H9 (cell line): Measurements from ENCODE around the gene ARID2. TPM values are rescaled to one million over a fixed set of nuclear protein-coding genes. Genes with fewer than 3 reads are reported as not detected.

ENCODE experiments used
- DNase-seq: peaks from one replicate; pipeline ENCODE4 v3.0.0-alpha.2; 2017
- H2AFZ ChIP-seq: one replicate; pipeline ENCODE4 v1.6.1; 2013; ENCODE audit warnings: mild to moderate bottlenecking, low read length, control low read depth, moderate library complexity
- H2AK5ac ChIP-seq: 2 replicates; pipeline ENCODE4 v1.6.1; 2013; ENCODE audit warnings: low read length, control low read depth, mixed read lengths; ENCODE audit not compliant: insufficient read length
- H2BK120ac ChIP-seq: one replicate; pipeline ENCODE4 v1.6.1; 2013; ENCODE audit warnings: low read depth, mild to moderate bottlenecking, low read length, control low read depth, inconsistent platforms; ENCODE audit not compliant: poor library complexity, severe bottlenecking
- H2BK12ac ChIP-seq: 2 replicates; pipeline ENCODE4 v1.6.1; 2013; ENCODE audit warnings: low read length, control low read depth, mixed read lengths, low read depth; ENCODE audit not compliant: insufficient read length
- H2BK15ac ChIP-seq: 2 replicates; pipeline ENCODE4 v1.6.1; 2013; ENCODE audit warnings: low read depth, low read length, control low read depth
- H2BK20ac ChIP-seq: one replicate; pipeline ENCODE4 v1.6.1; 2013; ENCODE audit warnings: low read depth, mild to moderate bottlenecking, low read length, control low read depth, inconsistent platforms; ENCODE audit not compliant: poor library complexity, severe bottlenecking
- H2BK5ac ChIP-seq: 2 replicates; pipeline ENCODE4 v1.6.1; 2013; ENCODE audit warnings: low read length, control low read depth, mixed read lengths; ENCODE audit not compliant: insufficient read length
- H3K14ac ChIP-seq: 2 replicates; pipeline ENCODE4 v1.6.1; 2013; ENCODE audit warnings: low read length, control low read depth; ENCODE audit not compliant: insufficient read depth
- H3K18ac ChIP-seq: 2 replicates; pipeline ENCODE4 v1.6.1; 2013; ENCODE audit warnings: low read depth, mild to moderate bottlenecking, mixed read lengths, low read length, control low read depth; ENCODE audit not compliant: insufficient read length
- H3K23ac ChIP-seq: 2 replicates; pipeline ENCODE4 v1.6.1; 2013; ENCODE audit warnings: low read length, control low read depth, mixed read lengths, low read depth; ENCODE audit not compliant: insufficient read length
- H3K23me2 ChIP-seq: 2 replicates; pipeline ENCODE4 v1.6.1; 2013; ENCODE audit warnings: low read depth, mild to moderate bottlenecking, mixed read lengths, low read length, control low read depth; ENCODE audit not compliant: insufficient read length, poor library complexity, severe bottlenecking
- H3K27ac ChIP-seq: 2 replicates; pipeline ENCODE4 v1.5.1; 2013; ENCODE audit warnings: low read length, control low read depth, mixed read lengths, low read depth; ENCODE audit not compliant: insufficient read length
- H3K27me3 ChIP-seq: 2 replicates; pipeline ENCODE4 v1.6.1; 2013; ENCODE audit warnings: low read length, control low read depth, inconsistent platforms; ENCODE audit not compliant: insufficient read depth
- H3K4ac ChIP-seq: 2 replicates; pipeline ENCODE4 v1.6.1; 2013; ENCODE audit warnings: low read depth, mild to moderate bottlenecking, control low read depth, inconsistent platforms, low read length, moderate library complexity
- H3K4me1 ChIP-seq: 2 replicates; pipeline ENCODE4 v1.6.1; 2013; ENCODE audit warnings: low read length, control low read depth, inconsistent platforms; ENCODE audit not compliant: insufficient read depth
- H3K4me2 ChIP-seq: 2 replicates; pipeline ENCODE4 v1.6.1; 2013; ENCODE audit warnings: low read length, control low read depth, mixed read lengths; ENCODE audit not compliant: insufficient read length, insufficient read depth
- H3K56ac ChIP-seq: 2 replicates; pipeline ENCODE4 v1.6.1; 2013; ENCODE audit warnings: low read depth, mild to moderate bottlenecking, mixed read lengths, low read length, control low read depth; ENCODE audit not compliant: insufficient read length
- H3K79me1 ChIP-seq: 2 replicates; pipeline ENCODE4 v1.6.1; 2013; ENCODE audit warnings: low read depth, mild to moderate bottlenecking, moderate library complexity, low read length, control low read depth, inconsistent platforms; ENCODE audit not compliant: insufficient read depth, poor library complexity, severe bottlenecking
- H3K79me2 ChIP-seq: 2 replicates; pipeline ENCODE4 v1.6.1; 2013; ENCODE audit warnings: low read length, control low read depth, inconsistent platforms; ENCODE audit not compliant: insufficient read depth
- H3K9ac ChIP-seq: 2 replicates; pipeline ENCODE4 v1.6.1; 2013; ENCODE audit warnings: low read length, control low read depth, mixed read lengths; ENCODE audit not compliant: insufficient read length; ENCODE audit errors: extremely low read depth
- H3K9me3 ChIP-seq: one replicate; pipeline ENCODE4 v1.6.1; 2013; ENCODE audit warnings: low read depth, low read length, inconsistent platforms; ENCODE audit not compliant: control insufficient read depth
- H3T11ph ChIP-seq: one replicate; pipeline ENCODE4 v1.6.1; 2013; ENCODE audit warnings: mild to moderate bottlenecking, low read length, control low read depth, inconsistent platforms
- H4K20me1 ChIP-seq: one replicate; pipeline ENCODE4 v1.6.1; 2013; ENCODE audit not compliant: control insufficient read depth, insufficient read length, insufficient read depth
- H4K5ac ChIP-seq: 2 replicates; pipeline ENCODE4 v1.6.1; 2013; ENCODE audit warnings: low read depth, mild to moderate bottlenecking, mixed read lengths, low read length, control low read depth; ENCODE audit not compliant: insufficient read length
- H4K8ac ChIP-seq: replicated peaks from 2 replicates; pipeline ENCODE4 v1.6.1; 2013; ENCODE audit warnings: low read length, control low read depth, mixed read lengths, low read depth; ENCODE audit not compliant: insufficient read length
- H4K91ac ChIP-seq: 2 replicates; pipeline ENCODE4 v1.6.1; 2013; ENCODE audit warnings: low read depth, mild to moderate bottlenecking, moderate library complexity, mixed read lengths, low read length, control low read depth; ENCODE audit not compliant: insufficient read length
- H3K27ac Mint-ChIP-seq, 3 experiments: 2 replicates in 2 of 3; 3 replicates in 1 of 3; pipeline ENCODE4 v1.8.0; 2020 to 2021; ENCODE audit warnings: mixed read lengths in 3 of 3, mild to moderate bottlenecking in 1 of 3, moderate library complexity in 1 of 3
- H3K27me3 Mint-ChIP-seq: 2 replicates; pipeline ENCODE4 v1.8.0; 2021; ENCODE audit warnings: low read depth, mild to moderate bottlenecking, moderate library complexity, mixed read lengths
- H3K36me3 Mint-ChIP-seq, 3 experiments: 2 replicates in 2 of 3; 3 replicates in 1 of 3; pipeline ENCODE4 v1.8.0; 2020 to 2021; ENCODE audit warnings: low read depth in 3 of 3, mixed read lengths in 3 of 3; ENCODE audit not compliant: insufficient read depth in 1 of 3
- H3K4me1 Mint-ChIP-seq, 2 experiments: 2 replicates each; pipeline ENCODE4 v1.8.0; 2020; ENCODE audit warnings: mixed read lengths in 2 of 2
- H3K4me3 Mint-ChIP-seq, 2 experiments: 2 replicates in 1 of 2; 3 replicates in 1 of 2; pipeline ENCODE4 v1.8.0; 2020 to 2021; ENCODE audit warnings: mild to moderate bottlenecking in 2 of 2, mixed read lengths in 2 of 2, moderate library complexity in 1 of 2
- H3K9me3 Mint-ChIP-seq, 2 experiments: 2 replicates in 1 of 2; 3 replicates in 1 of 2; pipeline ENCODE4 v1.8.0; 2020; ENCODE audit warnings: mild to moderate bottlenecking in 2 of 2, mixed read lengths in 2 of 2, moderate library complexity in 1 of 2
- CTCF ChIP-seq: fragments of 200-600 bp; sonication (generic); conservative IDR thresholded peaks from 3 replicates; pipeline ENCODE4 v1.8.0; 2021; ENCODE audit warnings: antibody characterized with exemption, mild to moderate bottlenecking
- WGBS: extraction: QIAGEN DNeasy Blood & Tissue Kit; methylation state at CpG from one replicate; pipeline ENCODE4 v1.1.7; 2013; ENCODE audit warnings: missing lambda C conversion rate, low lambda C conversion rate, mixed read lengths; ENCODE audit not compliant: insufficient read length; ENCODE audit errors: extremely low coverage; 5-methylcytosine and 5-hydroxymethylcytosine counted together
- total RNA-seq: library from RNA; stranded (reverse); gene quantifications from 2 replicates; pipeline ENCODE4 v1.2.1, GENCODE V29; 2021

The ARID2 gene
- total RNA-seq, 1 experiment from 2014 or later, result 63.8 TPM

GRCh38 chr12:45877069-45877468 is 147.6 kb downstream of the ARID2 start:
- H2BK20ac ChIP-seq, result no peak overlapping the region
- WGBS, result no CpG with 5 or more reads among the region's 5 CpGs
- H3K36me3 Mint-ChIP-seq, result peaks cover 39 to 69% (median 65%) of the 10 kb centered on the region in 3 experiments

More at GRCh38 chr12:45877069-45877468, 147.6 kb downstream of the ARID2 start:
- no peak for DNase-seq
- H3K27ac Mint-ChIP-seq, result no peak overlapping the region
- H4K20me1 ChIP-seq, result no peaks in the 10 kb centered on the region
- H2BK120ac ChIP-seq, result no peak overlapping the region
- H4K5ac ChIP-seq, result no peak overlapping the region
- no peak overlapping the region for H4K8ac ChIP-seq
- no peaks in the 10 kb centered on the region for H3K79me1 ChIP-seq
- H3K27me3 ChIP-seq, result no peaks in the 10 kb centered on the region
- no peak overlapping the region for H3K18ac ChIP-seq
- TF ChIP-seq CTCF, result no peak
- no peak overlapping the region for H2AK5ac ChIP-seq
- H3K14ac ChIP-seq, result no peak overlapping the region
- peaks cover 3 to 4% of the 10 kb centered on the region in 2 experiments; a peak in 2 of 5 replicates for H3K9me3 Mint-ChIP-seq
- H3K4ac ChIP-seq, result no peak overlapping the region
- no peaks in the 10 kb centered on the region for H3K23me2 ChIP-seq
- no peak overlapping the region for H2BK15ac ChIP-seq
- H2AFZ ChIP-seq, result no peak overlapping the region
- no peak overlapping the region for H3T11ph ChIP-seq
- no peak overlapping the region for H2BK5ac ChIP-seq
- no peak overlapping the region for H3K9ac ChIP-seq
- peaks cover 11 to 16% of the 10 kb centered on the region in 2 experiments for H3K4me1 Mint-ChIP-seq
- no peaks in the 10 kb centered on the region; the same call in 1 of the 2 replicates for H3K4me1 ChIP-seq
- no peaks in the 10 kb centered on the region for H3K9me3 ChIP-seq
- H3K4me3 Mint-ChIP-seq, result no peak overlapping the region
- H3K79me2 ChIP-seq, result no peaks in the 10 kb centered on the region
- H3K27me3 Mint-ChIP-seq, result no peaks in the 10 kb centered on the region
- H2BK12ac ChIP-seq, result no peak overlapping the region
- H3K56ac ChIP-seq, result no peak overlapping the region
- H3K27ac ChIP-seq, result no peak overlapping the region
- H4K91ac ChIP-seq, result no peak overlapping the region
- no peak overlapping the region for H3K23ac ChIP-seq
- H3K4me2 ChIP-seq, result no peak overlapping the region
